Fibroblast of peridontal ligament (primary cell): ENCODE data around the gene UPF2.
"Not testable (repeated sequence)": the region's sequence is repeated elsewhere in the genome, so short reads cannot be mapped to it uniquely, and the experiment has no call there.

Experiments used
- DNase-seq: peaks from one replicate; pipeline ENCODE4 v3.0.0-alpha.2; 2010; ENCODE audit errors: extremely low read depth

UPF2 gene

DNA sequence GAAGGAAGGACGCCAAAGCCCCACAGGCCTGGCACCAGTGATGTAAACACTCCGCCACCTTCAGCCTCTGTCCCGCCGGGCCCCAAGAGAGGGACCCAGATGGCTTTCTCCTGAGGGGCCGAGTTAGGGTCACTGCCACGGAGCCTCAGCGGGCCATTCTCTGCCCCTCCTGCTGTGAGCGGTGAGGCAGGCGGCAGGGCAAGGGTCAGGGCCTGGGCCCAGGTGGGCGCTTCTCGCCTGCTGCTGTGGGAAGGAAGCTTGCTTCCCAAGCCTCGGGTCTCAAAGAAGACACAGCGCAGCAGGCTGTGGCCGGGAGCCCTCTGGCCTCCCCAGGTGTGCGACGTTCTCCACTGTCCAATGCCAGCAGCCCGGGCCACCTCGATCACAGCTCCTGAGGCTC is 134.7 kb downstream of the UPF2 start:
- DNase-seq = no peak

DNA sequence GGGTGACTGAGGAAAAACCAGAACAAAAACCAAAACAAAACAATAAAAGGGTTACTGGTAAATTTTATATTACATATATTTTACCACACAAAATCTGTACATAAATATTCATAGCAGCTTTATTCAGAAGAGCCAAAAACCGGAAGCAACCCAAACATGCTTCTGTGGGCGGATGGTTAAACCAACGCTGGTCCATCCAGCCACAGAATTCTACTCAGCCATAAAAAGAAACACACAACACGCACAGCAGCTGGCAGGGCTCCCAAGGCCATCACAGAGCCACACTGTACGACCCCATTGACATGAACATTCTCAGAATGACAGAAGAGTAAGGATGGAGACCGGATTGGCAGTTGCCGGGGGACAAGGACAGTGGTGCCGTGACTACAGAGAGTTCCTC is 135.9 kb downstream of the UPF2 start:
- DNase-seq = no peak

DNA sequence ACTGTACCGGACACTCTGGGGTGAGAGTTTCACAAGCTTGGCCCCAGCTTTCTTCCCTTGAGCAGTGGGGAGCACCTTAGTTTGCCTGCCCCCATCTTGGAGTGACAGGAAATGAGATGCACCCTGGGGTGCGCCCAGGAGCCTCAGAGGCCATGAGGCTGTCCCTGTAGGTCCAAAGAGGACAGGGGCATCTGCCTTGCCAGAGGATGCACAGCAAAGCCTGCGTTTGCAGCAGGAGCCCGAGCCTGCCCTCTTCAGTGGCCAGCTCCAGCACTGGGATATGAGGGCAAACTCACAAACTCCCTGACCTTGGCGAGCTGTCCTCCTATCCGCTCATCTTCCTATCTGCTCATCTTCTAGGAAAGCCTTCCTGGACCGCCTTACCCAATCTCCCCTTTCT is 140.0 kb downstream of the UPF2 start:
- no peak for DNase-seq

DNA sequence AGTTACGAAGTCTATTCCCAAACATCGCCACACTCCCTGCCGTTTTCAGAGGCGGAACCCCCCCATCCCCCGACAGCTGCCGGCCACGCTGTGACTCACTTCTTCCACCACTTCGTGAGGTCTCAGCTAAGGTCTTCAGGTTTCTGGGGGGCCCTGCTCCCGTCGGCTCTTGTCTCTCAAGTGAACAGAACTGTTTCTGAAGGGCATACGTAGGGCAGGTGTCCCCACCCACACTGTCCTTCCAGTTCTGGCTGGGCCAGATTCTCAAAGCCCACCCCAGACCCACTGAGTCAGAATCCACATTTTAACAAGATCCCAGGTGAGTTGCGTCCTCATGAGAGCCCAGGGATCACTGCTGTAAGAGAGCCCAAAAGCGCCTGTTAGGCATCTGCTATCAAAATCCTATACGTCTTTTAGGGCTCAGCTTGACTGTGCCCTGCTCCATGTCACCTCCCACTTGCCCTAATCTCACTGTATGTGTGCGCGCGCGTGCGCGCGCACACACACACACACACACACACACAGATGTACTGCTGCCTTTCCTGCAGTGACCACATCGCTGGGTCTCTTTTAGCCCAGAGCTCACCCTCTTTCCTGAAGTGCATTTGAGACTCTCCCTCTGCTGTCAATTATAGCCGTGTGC is 140.7 kb downstream of the UPF2 start:
- no peak for DNase-seq

DNA sequence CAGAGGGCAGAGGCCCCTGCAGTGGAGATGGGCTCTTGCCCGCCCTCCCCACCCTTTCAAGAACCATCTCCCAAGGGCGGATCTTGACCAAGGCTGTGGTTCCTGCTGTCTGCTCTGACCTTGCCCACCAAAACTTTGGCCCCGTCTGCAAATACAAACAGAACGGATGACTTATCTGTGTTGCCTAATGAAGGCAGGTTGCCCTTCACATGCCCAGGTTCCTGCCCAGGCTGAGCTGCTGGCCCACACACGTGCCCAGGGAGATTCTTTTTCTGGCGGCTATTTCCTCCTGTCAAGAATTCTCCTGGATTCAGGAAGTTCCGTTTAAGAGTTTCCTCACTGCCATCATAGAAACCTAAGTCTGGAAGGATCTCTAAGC is 141.2 kb downstream of the UPF2 start:
- no peak for DNase-seq

DNA sequence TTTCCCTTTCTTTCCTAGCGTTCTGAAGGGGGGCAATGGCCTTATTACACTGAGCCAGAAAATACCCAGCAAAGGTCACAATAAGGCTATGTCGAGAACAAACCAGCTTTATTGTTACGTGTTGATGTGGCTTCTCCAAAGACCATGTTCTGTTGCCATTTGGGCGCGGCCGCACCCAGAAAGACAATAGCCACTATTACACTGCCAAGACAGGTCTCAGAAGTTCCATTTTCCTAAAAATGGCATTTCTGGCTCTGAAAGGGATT is 141.6 kb downstream of the UPF2 start:
- DNase-seq = no peak

DNA sequence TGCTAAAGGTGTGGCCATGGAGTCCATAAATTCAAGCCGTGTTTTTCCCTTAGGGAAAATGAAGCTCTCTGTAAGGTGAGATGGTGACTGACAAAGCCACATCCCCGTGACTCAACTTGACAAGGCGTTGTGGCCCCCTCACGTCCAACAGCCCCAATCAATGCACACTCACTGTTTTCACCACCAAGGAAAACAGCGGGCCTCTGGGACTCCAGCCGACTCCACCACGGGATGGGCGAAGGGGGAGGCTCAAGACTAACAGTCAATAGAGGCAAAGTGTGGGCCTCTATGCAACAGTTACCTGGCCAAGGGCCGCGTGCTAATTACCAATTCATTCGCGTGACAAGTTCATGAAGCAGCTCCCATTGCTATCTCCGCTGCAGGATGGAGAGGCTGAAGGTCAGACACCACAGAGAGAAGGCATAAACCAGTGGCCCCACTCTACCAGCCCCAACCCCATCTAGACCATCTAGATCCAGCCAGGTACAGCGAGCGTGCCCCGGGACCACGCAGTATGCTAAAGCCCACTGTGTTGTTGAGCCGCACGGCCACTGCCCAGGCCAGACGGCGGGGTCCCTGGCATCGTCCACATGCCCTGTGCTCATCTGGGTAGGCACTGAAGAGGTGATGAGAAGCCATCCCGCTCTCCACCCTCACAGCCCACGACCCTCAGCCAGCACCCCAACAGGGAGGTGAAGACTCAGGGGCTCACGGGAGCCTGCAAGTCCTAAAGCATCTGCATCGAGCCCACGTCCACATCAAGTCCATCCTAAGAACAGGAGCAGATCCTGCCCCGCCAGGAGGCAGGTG is 143.3 kb downstream of the UPF2 start:
- DNase-seq = no peak

DNA sequence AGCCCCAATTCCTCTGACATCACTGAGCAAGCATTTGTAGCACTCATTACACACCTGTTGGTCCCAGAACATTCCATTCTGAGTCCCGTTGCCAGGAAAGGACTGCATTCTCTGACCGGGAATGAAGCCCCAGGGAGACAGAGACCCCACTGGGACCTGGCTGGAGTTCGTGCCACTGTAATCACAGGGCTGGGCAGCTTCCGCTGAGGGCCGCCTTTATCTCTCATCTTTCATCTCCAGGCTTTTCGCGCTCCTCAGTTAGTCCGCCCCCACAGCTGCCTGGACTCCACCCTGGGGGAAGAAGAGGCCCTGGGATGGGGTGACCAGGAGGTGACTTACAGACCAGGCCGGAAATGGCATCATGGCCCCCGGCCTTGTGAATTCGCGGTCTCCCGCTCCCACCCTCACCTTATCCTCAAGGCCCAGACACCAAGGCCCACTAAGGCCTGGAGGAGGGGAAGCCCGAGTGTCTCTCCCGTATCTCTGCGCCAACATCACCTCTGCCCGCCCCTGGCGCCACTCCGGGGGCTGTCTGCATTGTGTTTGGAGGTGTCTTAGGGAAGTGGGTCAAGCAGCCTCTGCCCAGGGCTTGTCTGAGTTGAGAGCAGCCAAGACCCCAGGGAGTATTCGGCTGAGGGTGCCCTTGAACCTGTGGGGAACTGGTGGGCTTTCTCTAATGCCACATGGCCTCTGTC is 144.1 kb downstream of the UPF2 start:
- no peak for DNase-seq

DNA sequence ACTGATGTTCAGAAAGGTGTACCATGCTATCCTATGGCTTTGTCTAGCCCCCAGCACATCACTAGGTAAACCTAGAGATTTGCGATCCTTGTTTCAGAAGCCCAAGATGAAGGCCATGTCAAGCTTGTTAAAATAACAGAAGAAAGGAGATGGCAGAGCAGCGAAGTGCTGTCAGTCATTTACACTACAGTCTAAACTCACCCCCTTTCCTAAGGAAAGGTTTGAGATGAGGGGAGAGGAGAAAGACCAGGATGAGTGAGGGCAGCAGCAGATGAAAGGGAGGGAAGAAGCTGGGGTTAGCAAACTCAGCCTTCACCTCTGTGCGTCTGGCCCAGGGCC is 144.6 kb downstream of the UPF2 start:
- no peak for DNase-seq

DNA sequence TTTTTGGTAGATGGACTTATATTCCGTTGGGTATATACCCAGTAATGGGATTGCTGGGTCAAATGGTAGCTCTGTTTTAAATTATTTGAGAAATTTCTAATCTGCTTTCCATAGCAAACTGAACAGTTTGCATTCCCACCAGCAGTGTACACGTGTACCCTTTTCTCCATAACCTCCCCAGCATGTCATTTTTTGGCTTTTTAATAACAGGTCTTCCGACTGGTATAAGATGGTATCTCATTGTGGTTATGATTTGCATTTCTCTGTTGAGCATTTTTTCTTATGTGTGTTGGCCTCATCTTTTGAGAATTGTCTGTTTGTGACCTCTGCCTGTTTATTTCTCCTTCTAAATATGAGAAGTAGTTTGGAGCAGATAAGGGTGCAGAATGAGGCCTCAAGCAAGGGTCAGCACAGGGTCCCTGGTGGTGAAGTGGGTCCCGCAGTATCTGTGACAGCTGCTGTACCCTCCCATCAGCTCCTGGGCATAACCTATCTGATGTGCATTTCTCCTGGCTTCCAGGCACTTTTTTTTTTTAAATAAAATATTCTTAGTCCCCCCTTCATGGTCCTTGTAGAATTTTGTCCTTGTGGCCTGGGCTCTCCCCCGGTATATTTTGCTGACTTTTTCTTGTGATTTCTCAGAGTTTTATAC is 145.9 kb downstream of the UPF2 start:
- no peak for DNase-seq

DNA sequence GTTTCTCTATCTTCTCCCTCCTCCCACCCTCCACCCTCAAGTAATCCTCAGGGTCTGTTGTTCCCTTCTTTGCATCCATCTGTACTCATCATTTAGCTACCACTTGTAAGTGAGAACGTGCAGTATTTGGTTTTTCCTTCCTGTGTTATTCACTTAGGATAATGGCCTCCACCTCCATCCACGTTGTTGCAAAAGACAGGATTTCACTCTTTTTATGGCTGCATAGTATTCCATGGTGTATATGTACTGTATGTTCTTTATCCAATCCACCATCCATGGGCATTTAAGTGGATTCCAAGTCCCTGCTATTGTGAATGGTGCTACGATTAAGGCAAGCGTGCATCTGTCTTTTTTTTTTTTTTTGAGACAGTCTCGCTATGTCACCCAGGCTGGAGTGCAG is 147.0 kb downstream of the UPF2 start:
- DNase-seq = no peak

DNA sequence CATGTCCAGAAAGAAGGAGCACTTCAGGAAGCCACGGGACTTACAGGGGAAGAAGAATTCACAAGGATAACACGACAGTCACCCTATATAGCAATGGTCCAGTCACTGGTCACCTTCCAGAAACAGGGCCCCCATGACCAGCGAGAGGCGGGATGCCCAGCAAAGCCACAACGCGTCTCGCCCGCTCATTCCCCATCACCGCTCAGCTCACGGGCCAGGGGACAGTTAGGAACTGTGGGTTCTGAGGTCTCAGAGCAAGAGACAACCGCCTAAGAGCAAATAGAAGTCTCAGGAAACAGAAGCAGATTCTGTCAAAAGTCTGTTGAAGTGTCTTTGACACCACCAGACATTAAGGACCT is 147.5 kb downstream of the UPF2 start:
- no peak for DNase-seq

DNA sequence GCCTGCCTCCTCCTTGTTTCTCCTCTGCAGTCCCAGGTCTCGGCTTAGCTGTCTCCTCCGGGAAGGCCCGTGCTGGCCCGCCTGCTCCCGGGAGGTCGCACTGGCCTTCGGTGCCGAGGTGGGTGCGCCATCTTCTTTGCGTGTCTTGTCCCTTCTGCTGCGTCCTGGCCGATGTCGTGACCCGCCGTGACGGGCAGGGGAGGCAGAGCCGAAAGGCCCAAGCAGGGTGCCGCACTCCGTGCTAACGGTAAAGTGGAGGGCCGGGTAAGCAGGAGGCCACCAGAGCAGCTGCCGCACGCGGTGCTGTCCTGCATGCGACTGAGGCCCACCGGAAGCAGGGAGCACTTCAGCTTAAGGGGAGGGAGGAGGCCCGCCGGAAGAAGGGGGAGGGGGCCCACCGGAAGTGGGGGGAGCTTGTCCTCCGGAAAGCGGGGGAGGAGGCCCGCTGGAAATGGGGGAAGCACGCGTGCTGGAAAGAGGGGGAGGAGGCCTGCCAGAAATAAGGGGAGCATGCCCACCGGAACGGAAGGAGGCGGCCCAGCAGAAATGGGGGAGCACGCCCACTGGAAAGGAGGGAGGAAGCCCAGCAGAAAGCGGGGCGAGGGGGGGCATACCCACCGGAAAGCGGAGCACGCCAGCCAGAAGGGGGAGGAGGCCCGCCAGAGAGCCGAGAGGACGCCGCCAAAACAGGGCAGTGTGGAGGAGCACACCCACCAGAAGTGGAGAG is 148.1 kb downstream of the UPF2 start:
- no peak for DNase-seq

DNA sequence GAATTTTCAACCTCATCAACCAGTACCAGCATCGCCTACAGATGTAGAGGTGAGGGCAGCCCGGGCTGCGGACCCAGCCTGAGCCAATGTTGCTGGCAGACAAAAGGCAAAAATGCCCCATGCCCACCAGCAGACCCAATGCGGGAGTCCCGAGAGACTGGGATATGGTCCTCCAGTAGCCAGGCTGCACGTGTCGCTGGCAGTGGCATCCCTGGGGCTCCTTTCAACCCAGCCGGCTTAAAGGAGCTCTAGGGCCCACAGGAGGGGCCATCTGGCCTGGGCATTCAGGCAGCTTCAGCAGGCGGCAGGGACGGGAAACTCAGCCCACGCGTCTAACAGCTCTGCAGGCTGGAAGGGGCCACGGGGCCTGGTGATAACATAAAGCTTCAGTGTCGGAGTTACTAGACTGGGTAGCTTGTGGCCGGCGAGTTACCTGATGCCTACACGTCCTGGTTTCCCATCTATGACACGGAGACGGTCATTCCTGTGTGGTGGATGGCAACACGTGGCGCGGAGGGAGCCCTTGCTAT is 148.8 kb downstream of the UPF2 start:
- no peak for DNase-seq

DNA sequence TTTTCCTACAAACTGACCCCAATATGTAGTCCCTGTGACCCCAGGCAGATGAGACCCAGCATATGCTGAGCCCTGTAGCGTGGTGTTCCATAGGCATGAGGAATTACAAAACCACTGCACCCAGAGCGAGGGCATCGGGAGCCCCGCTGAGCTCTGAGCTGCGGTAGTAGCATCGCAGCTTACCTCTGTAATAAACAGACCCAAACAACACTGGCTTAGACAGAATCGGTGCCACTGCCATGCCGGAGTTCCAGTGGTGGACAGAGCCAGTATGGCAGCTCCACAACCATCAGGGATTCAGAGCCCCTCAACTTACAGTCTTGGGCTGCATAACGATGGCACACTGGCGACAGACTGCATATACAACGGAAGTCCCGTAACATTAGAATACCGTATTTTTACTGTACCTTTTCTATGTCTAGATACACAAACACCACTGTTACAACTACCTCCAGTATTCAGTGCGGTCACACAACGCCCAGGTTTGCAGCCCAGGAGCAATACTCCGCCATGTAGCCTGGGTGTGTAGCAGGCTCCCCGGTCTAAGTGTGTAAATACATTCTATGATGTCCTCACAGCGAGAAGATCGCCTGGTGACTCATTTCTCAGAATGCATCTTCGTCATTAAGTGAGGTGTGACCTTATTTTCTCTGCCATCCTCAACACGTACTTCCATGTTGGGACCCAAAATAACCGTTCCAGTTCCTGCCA is 150.7 kb downstream of the UPF2 start:
- DNase-seq = no peak

DNA sequence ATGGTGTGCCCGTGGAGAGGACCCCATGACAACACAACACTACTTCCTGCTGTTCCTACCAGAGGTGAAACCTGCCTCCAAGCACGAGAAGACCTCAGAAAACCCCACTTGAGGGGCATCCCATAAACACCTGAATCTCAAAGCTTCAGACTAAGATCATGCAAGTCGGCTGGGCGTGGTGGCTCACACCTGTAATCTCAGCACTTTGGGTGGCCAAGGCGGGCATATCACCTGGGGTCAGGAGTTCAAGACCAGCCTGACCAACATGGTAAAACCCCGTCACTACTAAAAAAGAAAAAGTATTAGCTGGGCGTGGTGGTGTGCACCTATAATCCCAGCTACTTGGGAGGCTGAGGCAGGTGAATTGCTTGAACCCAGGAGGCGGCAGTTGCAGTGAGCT is 153.3 kb downstream of the UPF2 start:
- DNase-seq = not testable (repeated sequence)

DNA sequence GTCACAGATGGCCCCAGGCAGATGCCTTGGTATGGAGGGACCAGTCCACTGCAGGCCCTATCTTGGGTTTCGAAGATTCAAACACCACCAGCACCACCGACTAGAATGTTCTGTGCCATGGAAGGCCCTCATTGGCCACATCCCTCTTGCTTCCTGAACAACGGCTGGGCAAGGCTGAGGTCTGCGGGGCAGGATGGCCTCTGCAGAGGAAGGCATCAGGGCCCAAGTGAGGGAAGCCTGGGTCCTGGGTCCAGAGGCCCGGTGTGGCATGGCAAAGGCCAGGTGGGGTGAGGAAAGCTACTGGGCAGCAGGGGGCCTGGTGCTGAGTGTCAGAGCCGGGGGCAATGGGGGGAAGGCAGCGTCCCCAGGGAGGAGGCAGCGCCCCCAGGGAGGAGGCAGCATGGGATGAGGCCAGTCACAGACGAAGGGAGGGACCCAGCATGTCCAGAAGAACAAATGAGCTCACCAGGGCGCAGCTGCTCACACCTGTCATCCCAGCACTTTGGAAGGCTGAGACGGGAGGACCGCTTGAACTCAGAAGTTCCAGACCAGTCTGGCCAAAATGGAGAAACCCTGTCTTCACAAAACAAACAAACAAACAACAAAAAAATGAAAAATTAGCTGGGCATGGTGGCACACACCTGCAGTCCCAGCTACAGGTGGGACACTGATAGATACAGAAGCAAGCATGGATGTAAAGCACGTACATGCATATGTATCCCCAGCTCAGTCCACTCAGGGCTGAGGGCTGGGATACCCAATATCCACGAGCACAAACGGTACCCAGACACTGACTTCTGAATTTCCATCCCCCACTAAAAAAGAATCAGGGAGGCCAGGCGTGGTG is 155.0 kb downstream of the UPF2 start:
- DNase-seq = no peak

DNA sequence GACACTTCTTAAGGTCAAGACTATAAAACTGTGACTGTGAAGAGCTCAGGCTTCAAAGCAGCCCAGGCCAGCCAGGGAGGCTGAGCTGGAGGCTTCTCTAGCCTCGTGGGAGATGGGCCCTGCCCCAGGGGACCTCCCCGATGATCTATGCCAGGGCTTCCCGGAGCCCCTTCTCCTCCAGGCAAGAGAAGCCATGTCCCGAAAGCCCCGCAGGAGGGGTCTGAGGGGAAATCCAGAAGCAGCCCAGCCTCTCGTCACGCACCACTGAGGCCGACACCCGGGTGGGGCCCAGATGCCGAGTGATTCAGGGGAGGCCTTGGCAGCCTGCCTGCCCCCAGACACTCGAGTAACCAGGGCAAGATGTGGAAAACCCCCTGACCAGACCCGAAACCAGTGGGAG is 155.8 kb downstream of the UPF2 start:
- no peak for DNase-seq

DNA sequence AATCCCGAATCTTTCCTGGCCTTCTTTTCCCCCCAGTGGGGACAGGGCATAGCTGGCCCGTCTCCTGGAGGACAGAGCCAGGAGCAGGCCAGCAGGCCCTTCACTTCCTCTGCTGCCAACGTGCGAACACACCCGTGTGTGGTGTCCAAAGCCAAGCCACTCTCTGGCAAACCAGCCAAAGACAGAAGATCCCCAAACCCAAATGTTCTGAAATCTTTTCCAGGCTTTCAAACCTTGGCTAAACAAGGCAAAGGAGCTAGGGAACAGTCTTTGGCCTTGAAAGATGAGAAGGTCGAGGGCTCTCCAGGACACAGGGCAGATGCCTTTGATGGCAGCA is 156.5 kb downstream of the UPF2 start:
- no peak for DNase-seq

DNA sequence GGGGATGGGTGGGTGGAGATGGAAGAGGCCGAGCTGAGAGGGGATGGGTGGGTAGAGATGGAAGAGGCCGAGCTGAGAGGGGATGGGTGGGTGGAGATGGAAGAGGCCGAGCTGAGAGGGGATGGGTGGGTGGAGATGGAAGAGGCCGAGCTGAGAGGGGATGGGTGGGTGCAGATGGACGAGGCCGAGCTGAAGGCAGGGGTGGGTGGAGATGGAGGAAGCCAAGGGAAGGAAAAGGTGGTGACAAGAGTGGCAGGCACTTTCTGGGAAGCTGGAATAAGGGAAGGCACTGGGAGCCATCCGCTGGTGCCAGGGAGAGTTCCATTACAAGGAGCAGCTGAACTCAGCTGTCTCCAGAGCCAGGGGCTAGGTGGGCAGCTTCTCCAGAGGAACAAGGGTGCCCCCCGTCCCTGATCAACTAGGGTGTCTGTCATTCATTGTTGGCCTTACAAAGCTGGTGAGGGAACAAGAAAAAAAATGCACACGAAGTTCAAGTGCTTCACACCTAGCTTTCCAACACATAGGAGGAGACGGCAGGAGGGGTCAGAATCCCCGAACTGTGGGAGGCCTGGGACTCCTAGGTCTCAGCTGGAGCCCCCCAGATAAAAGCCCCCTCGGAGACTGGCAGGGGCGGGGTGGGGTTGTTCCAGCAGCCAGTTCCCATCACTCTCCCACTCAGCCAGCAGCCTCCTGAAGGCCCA is 157.0 kb downstream of the UPF2 start:
- DNase-seq = no peak
